A172 (cell line): ENCODE results near the gene SPCS2. TPM values are rescaled to one million over a fixed set of nuclear protein-coding genes. Genes with fewer than 3 reads are reported as not detected.

Source experiments
- DNase-seq: peaks from one replicate; pipeline ENCODE4 v3.0.0-alpha.2; 2015; ENCODE audit warnings: low spot score
- total RNA-seq: library from RNA; depleted of rRNA; stranded (reverse); fragments of >200 nt; shearing (Covaris generic); gene quantifications from 2 replicates; pipeline ENCODE4 v1.2.3, GENCODE V29; 2014; rRNA removed

SPCS2 gene
- total RNA-seq = 35.6 and 61.5 TPM in 2 replicates

GRCh38 chr11:74948898-74949752 lies at the start of gene SPCS2, which contains the start of gene XRRA1:
TSS of gene SPCS2 (plus strand) at chr11:74949266. CDS start at chr11:74949286, 20 bp downstream.
TSS of gene XRRA1 (minus strand) at chr11:74949091. CDS start at chr11:74940878, 8,213 bp downstream.
- peak; percentile 95 for DNase-seq

GRCh38 chr11:74902342-74902741 lies 46.7 kb upstream of the SPCS2 start:
- no peak for DNase-seq

- DNase-seq = no peak
Observed at GRCh38 chr11:74905326-74905725, 43.7 kb upstream of the SPCS2 start.

GRCh38 chr11:74909385-74909784 lies 39.7 kb upstream of the SPCS2 start:
- DNase-seq = no peak

GRCh38 chr11:74909812-74910211 lies 39.3 kb upstream of the SPCS2 start:
- no peak for DNase-seq

GRCh38 chr11:74923125-74923524 lies 25.9 kb upstream of the SPCS2 start:
- no peak for DNase-seq

- DNase-seq = peak; percentile 21
Observed at GRCh38 chr11:74925281-74925680, 23.8 kb upstream of the SPCS2 start.

- DNase-seq = peak; percentile 32
Observed at GRCh38 chr11:74926304-74927030, 22.6 kb upstream of the SPCS2 start.

- DNase-seq = no peak
Observed at GRCh38 chr11:74927496-74927895, 21.6 kb upstream of the SPCS2 start.

GRCh38 chr11:74929431-74930363 lies 19.4 kb upstream of the SPCS2 start:
- peak; percentile 84 for DNase-seq

- peak; percentile 40 for DNase-seq
Observed at GRCh38 chr11:74932169-74932568, 16.9 kb upstream of the SPCS2 start.

GRCh38 chr11:74932797-74933196 lies 16.3 kb upstream of the SPCS2 start:
- DNase-seq = peak; percentile 80

GRCh38 chr11:74933765-74934164 lies 15.3 kb upstream of the SPCS2 start:
- no peak for DNase-seq

GRCh38 chr11:74935285-74935684 lies 13.8 kb upstream of the SPCS2 start:
- no peak for DNase-seq

GRCh38 chr11:74936087-74936486 lies 13.0 kb upstream of the SPCS2 start:
- DNase-seq = no peak

GRCh38 chr11:74936976-74937375 lies 12.1 kb upstream of the SPCS2 start:
- no peak for DNase-seq

GRCh38 chr11:74937696-74938475 lies 11.2 kb upstream of the SPCS2 start:
- peak; percentile 18 for DNase-seq

GRCh38 chr11:74941492-74941891 lies 7.6 kb upstream of the SPCS2 start:
- no peak for DNase-seq

GRCh38 chr11:74942073-74942759 lies 6.8 kb upstream of the SPCS2 start:
- no peak for DNase-seq

GRCh38 chr11:74948546-74948897 lies 544 bp upstream of the SPCS2 start:
- peak; percentile 24 for DNase-seq
